Trophoblast cell (in vitro differentiated cells and primary cell): Measurements from ENCODE around the gene FERD3L.

Source experiments
- DNase-seq, 2 donors: peaks; one replicate each; pipeline ENCODE4 v3.0.0-alpha.2; 2016
- H2AFZ ChIP-seq: 2 replicates; pipeline ENCODE4 v1.6.1; 2013; ENCODE audit warnings: low read length, moderate library complexity, mild to moderate bottlenecking; ENCODE audit not compliant: insufficient read depth, poor library complexity
- H2AK5ac ChIP-seq: 2 replicates; pipeline ENCODE4 v1.6.1; 2013; ENCODE audit warnings: mild to moderate bottlenecking, low read length
- H2BK120ac ChIP-seq: 2 replicates; pipeline ENCODE4 v1.6.1; 2013; ENCODE audit warnings: low read length, mild to moderate bottlenecking, moderate library complexity; ENCODE audit not compliant: insufficient read depth, poor library complexity
- H2BK12ac ChIP-seq: 2 replicates; pipeline ENCODE4 v1.6.1; 2013; ENCODE audit warnings: mild to moderate bottlenecking, low read length, moderate library complexity
- H2BK5ac ChIP-seq: 2 replicates; pipeline ENCODE4 v1.6.1; 2013; ENCODE audit warnings: low read length, low read depth, moderate library complexity, mild to moderate bottlenecking; ENCODE audit not compliant: poor library complexity
- H3K14ac ChIP-seq: 2 replicates; pipeline ENCODE4 v1.6.1; 2013; ENCODE audit warnings: mild to moderate bottlenecking, low read length
- H3K18ac ChIP-seq: 2 replicates; pipeline ENCODE4 v1.6.1; 2013; ENCODE audit warnings: mild to moderate bottlenecking, low read length
- H3K23ac ChIP-seq: 2 replicates; pipeline ENCODE4 v1.6.1; 2013; ENCODE audit warnings: low read length
- H3K27ac ChIP-seq: 2 replicates; pipeline ENCODE4 v1.5.1; 2013; ENCODE audit warnings: low read depth, mild to moderate bottlenecking, inconsistent platforms, low read length, moderate library complexity
- H3K27me3 ChIP-seq: 2 replicates; pipeline ENCODE4 v1.6.1; 2013; ENCODE audit warnings: inconsistent platforms, mild to moderate bottlenecking, low read length, moderate library complexity; ENCODE audit not compliant: insufficient read depth
- H3K36me3 ChIP-seq, 2 experiments: 1 replicate in 1 of 2; 2 replicates in 1 of 2; pipeline ENCODE4 v1.6.1; 2013; ENCODE audit warnings: low read length in 2 of 2, mild to moderate bottlenecking in 2 of 2, moderate library complexity in 1 of 2; ENCODE audit not compliant: insufficient read depth in 2 of 2, control insufficient read depth in 1 of 2
- H3K4ac ChIP-seq: 2 replicates; pipeline ENCODE4 v1.6.1; 2013; ENCODE audit warnings: low read depth, mild to moderate bottlenecking, low read length, moderate library complexity
- H3K4me1 ChIP-seq, 2 experiments: 1 replicate in 1 of 2; 2 replicates in 1 of 2; pipeline ENCODE4 v1.6.1; 2013; ENCODE audit warnings: low read length in 2 of 2, mild to moderate bottlenecking in 2 of 2, moderate library complexity in 1 of 2; ENCODE audit not compliant: insufficient read depth in 2 of 2, control insufficient read depth in 1 of 2
- H3K4me2 ChIP-seq: 2 replicates; pipeline ENCODE4 v1.6.1; 2013; ENCODE audit warnings: inconsistent platforms, mild to moderate bottlenecking, low read length, moderate library complexity
- H3K4me3 ChIP-seq: 2 replicates; pipeline ENCODE4 v1.5.1; 2013; ENCODE audit warnings: mild to moderate bottlenecking, low read depth, low read length, inconsistent platforms
- H3K79me1 ChIP-seq: one replicate; pipeline ENCODE4 v1.6.1; 2013; ENCODE audit warnings: low read length
- H3K79me2 ChIP-seq: 2 replicates; pipeline ENCODE4 v1.6.1; 2013; ENCODE audit warnings: low read length, mild to moderate bottlenecking; ENCODE audit not compliant: control insufficient read depth, insufficient read depth, poor library complexity
- H3K9ac ChIP-seq: 2 replicates; pipeline ENCODE4 v1.6.1; 2013; ENCODE audit warnings: mild to moderate bottlenecking, low read length
- H3K9me3 ChIP-seq: 2 replicates; pipeline ENCODE4 v1.6.1; 2013; ENCODE audit warnings: low read depth, mild to moderate bottlenecking, control low read depth, inconsistent platforms, low read length; ENCODE audit not compliant: insufficient read depth
- H4K12ac ChIP-seq: 2 replicates; pipeline ENCODE4 v1.6.1; 2013; ENCODE audit warnings: low read depth, mild to moderate bottlenecking, low read length, moderate library complexity
- H4K8ac ChIP-seq: 2 replicates; pipeline ENCODE4 v1.6.1; 2013; ENCODE audit warnings: low read depth, mild to moderate bottlenecking, low read length, moderate library complexity
- H4K91ac ChIP-seq: one replicate; pipeline ENCODE4 v1.6.1; 2013; ENCODE audit warnings: low read depth, mild to moderate bottlenecking, low read length, moderate library complexity
- WGBS: extraction: QIAGEN DNeasy Blood & Tissue Kit; methylation state at CpG from one replicate; pipeline ENCODE4 v1.1.7; 2013; ENCODE audit warnings: missing lambda C conversion rate; ENCODE audit not compliant: insufficient read length, insufficient coverage; ENCODE audit errors: extremely low coverage; 5-methylcytosine and 5-hydroxymethylcytosine counted together

FERD3L gene

GRCh38 chr7:19116121-19117090 is 28.8 kb downstream of the FERD3L start:
- Histone ChIP-seq H3K27me3 (peaks cover 35% of the 10 kb centered on the region), H3K14ac (no peak overlapping the region), H3K4me3 (peak overlapping the region; percentile 70), H3K18ac (no peak overlapping the region), H4K91ac (no peak overlapping the region), H4K8ac (peak overlapping the region; percentile 5), H3K9ac (no peak overlapping the region), H2BK120ac (no peak overlapping the region), H3K79me2 (no peaks in the 10 kb centered on the region), H3K36me3 (no peaks in the 10 kb centered on the region), H2BK12ac (no peak overlapping the region), H3K79me1 (no peaks in the 10 kb centered on the region), H3K9me3 (peaks cover 1% of the 10 kb centered on the region), H4K12ac (no peak overlapping the region), H3K4ac (no peak overlapping the region), H2AK5ac (no peak overlapping the region), H2AFZ (peak overlapping the region; percentile 5), H3K27ac (no peak overlapping the region), H3K4me2 (peak overlapping the region; percentile 88), H3K23ac (no peak overlapping the region), H2BK5ac (no peak overlapping the region), H3K4me1 (peaks cover 7 to 10% of the 10 kb centered on the region in 2 experiments)
- no peak for DNase-seq
- WGBS: no CpG with 5 or more reads among the region's 70 CpGs

DNA sequence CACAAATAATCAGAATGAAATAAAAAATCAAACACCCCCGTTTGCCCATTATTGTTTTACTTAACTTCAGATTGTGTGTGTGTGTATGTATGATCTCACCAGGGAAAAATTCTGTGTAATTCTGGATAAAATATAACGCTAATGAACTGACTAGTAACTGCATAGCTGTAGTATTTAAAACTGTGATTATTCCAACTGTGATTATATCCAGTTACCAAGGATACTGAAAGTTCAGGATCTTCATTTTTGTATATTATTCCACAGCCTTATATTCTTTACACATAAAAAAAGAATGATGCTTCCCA is 30.7 kb downstream of the FERD3L start:
- H2BK12ac ChIP-seq: no peak overlapping the region
- H3K4ac ChIP-seq: no peak overlapping the region
- WGBS: no CpG with 5 or more reads among the region's 2 CpGs
- H3K23ac ChIP-seq: no peak overlapping the region
- H3K79me1 ChIP-seq: no peaks in the 10 kb centered on the region
- peaks cover 3% of the 10 kb centered on the region for H3K9me3 ChIP-seq
- H3K79me2 ChIP-seq: no peaks in the 10 kb centered on the region
- peaks cover 7 to 10% of the 10 kb centered on the region in 2 experiments for H3K4me1 ChIP-seq
- H3K27ac ChIP-seq: no peak overlapping the region
- no peak overlapping the region for H2BK5ac ChIP-seq
- no peak overlapping the region for H3K18ac ChIP-seq
- no peak overlapping the region for H3K14ac ChIP-seq
- H4K8ac ChIP-seq: no peak overlapping the region
- no peak overlapping the region for H2AK5ac ChIP-seq
- no peak overlapping the region for H3K4me3 ChIP-seq
- no peak overlapping the region for H4K91ac ChIP-seq
- peaks cover 40% of the 10 kb centered on the region for H3K27me3 ChIP-seq
- no peaks in the 10 kb centered on the region for H3K36me3 ChIP-seq
- no peak overlapping the region for H4K12ac ChIP-seq
- H3K4me2 ChIP-seq: no peak overlapping the region
- no peak overlapping the region for H3K9ac ChIP-seq
- no peak overlapping the region for H2AFZ ChIP-seq
- no peak overlapping the region for H2BK120ac ChIP-seq
- no peak for DNase-seq

GRCh38 chr7:19113855-19114550 is 31.2 kb downstream of the FERD3L start:
- H3K79me2 ChIP-seq: no peaks in the 10 kb centered on the region
- no peak overlapping the region for H3K9ac ChIP-seq
- H4K12ac ChIP-seq: no peak overlapping the region
- no peak overlapping the region for H3K18ac ChIP-seq
- peaks cover 3% of the 10 kb centered on the region for H3K9me3 ChIP-seq
- peaks cover 41% of the 10 kb centered on the region for H3K27me3 ChIP-seq
- no peak overlapping the region for H3K4ac ChIP-seq
- no peak overlapping the region for H2AK5ac ChIP-seq
- no peak overlapping the region for H4K91ac ChIP-seq
- H3K4me2 ChIP-seq: no peak overlapping the region
- H3K4me3 ChIP-seq: no peak overlapping the region
- H3K14ac ChIP-seq: no peak overlapping the region
- H2BK120ac ChIP-seq: no peak overlapping the region
- no peaks in the 10 kb centered on the region for H3K36me3 ChIP-seq
- H2AFZ ChIP-seq: no peak overlapping the region
- H4K8ac ChIP-seq: no peak overlapping the region
- no peak for DNase-seq
- no peak overlapping the region for H2BK12ac ChIP-seq
- no peak overlapping the region for H3K27ac ChIP-seq
- no peak overlapping the region for H3K23ac ChIP-seq
- 100% methylated on average over 1 of the region's 3 CpGs for WGBS
- peaks cover 6 to 10% of the 10 kb centered on the region in 2 experiments for H3K4me1 ChIP-seq
- no peak overlapping the region for H2BK5ac ChIP-seq
- no peaks in the 10 kb centered on the region for H3K79me1 ChIP-seq

DNA sequence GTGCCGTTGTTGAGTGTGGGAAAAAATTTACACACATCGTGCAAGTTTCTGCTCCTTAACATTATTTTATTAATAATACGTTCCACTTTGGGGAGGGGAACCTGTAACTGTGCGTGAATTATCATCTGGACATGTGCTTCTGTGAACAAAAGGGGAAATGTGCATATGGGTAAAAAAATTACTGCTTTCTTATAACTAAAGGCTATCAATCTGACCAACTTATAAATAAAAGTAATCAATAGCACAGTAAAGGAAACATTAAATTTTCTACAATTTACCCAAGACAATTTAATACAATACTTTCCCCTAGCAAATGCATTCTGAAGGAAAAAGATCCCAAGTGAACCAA is 32.2 kb downstream of the FERD3L start:
- no peak overlapping the region for H4K12ac ChIP-seq
- no peak overlapping the region for H4K8ac ChIP-seq
- no peak overlapping the region for H2BK12ac ChIP-seq
- no peak overlapping the region for H2BK5ac ChIP-seq
- H3K79me2 ChIP-seq: no peaks in the 10 kb centered on the region
- H3K36me3 ChIP-seq: no peaks in the 10 kb centered on the region
- no CpG with 5 or more reads among the region's 4 CpGs for WGBS
- H3K79me1 ChIP-seq: no peaks in the 10 kb centered on the region
- no peak overlapping the region for H3K4ac ChIP-seq
- H2AFZ ChIP-seq: no peak overlapping the region
- H3K18ac ChIP-seq: no peak overlapping the region
- peaks cover 3% of the 10 kb centered on the region for H3K9me3 ChIP-seq
- H3K23ac ChIP-seq: no peak overlapping the region
- peaks cover 4 to 11% of the 10 kb centered on the region in 2 experiments for H3K4me1 ChIP-seq
- no peak overlapping the region for H3K9ac ChIP-seq
- H4K91ac ChIP-seq: no peak overlapping the region
- H3K27ac ChIP-seq: no peak overlapping the region
- H2BK120ac ChIP-seq: no peak overlapping the region
- H3K4me3 ChIP-seq: no peak overlapping the region
- peaks cover 41% of the 10 kb centered on the region for H3K27me3 ChIP-seq
- no peak overlapping the region for H3K14ac ChIP-seq
- no peak overlapping the region for H2AK5ac ChIP-seq
- DNase-seq: no peak
- H3K4me2 ChIP-seq: no peak overlapping the region
